ENCODE data around the gene RPUSD1. TPM values are rescaled to one million over a fixed set of nuclear protein-coding genes. Genes with fewer than 3 reads are reported as not detected.

The RPUSD1 gene
- total and polyA plus RNA-seq, 2 of the 13 experiments (the other 11 are each of a cell fraction or from before 2014, with no cell fraction given) = 13.1 to 26.2 TPM

GRCh38 chr16:814974-815373, 26.8 kb upstream of the RPUSD1 start (continued):
- TF ChIP-seq ZNF276 (CRISPR knock-in tag; IDR thresholded peaks at IDR 0.05; ENCODE audit: low read depth) = no peak

DNA sequence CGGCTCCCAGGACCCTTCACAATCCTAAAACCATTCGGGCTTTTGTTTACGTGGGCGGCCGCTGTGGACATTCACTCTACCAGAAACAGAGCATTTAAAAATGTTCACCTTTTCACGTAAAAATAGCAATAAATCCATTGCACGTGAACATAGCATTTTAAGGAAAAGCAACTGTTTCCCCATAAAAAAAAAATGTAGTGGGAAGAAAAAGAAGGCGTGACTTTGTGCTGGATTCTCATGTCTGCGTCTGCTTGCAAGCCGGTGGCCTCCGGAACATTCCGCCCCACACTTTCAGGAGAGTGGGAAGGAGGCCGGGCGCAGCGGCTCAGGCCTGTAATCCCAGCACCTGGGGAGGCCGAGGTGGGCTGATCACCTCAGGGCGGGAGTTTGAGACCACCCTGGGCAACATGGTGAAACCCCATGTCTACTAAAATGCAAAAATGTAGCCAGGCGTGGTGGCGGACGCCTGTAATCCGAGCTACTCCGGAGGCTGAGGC, 25.8 kb upstream of the RPUSD1 start:
- peaks cover 24 to 84% of the 10 kb centered on the region in 2 experiments for H3K27me3 ChIP-seq (ENCODE audit: control insufficient read depth in 1 of 2, insufficient read depth in 2 of 2, low read length in 2 of 2)
- FAIRE-seq (no peak), ATAC-seq (no peak), DNase-seq (ENCODE audit: low spot score) (no peak)
- TF ChIP-seq ZNF451 (CRISPR knock-in tag; IDR thresholded peaks at IDR 0.05) = no peak
- TF ChIP-seq FOXP4 (CRISPR knock-in tag; IDR thresholded peaks at IDR 0.05) = no peak
- TF ChIP-seq SP1 (IDR thresholded peaks at IDR 0.05) = no peak
- no peak for TF ChIP-seq SP1 (CRISPR knock-in tag; IDR thresholded peaks at IDR 0.05)
- TF ChIP-seq CC2D1A (CRISPR knock-in tag; IDR thresholded peaks at IDR 0.05) = no peak
- TF ChIP-seq RORA (CRISPR knock-in tag; IDR thresholded peaks at IDR 0.05) = no peak
- TF ChIP-seq MBD4 (IDR thresholded peaks at IDR 0.05; ENCODE audit: borderline replicate concordance, low read length) = no peak
- TF ChIP-seq FOXA3 (CRISPR knock-in tag; IDR thresholded peaks at IDR 0.05) = no peak
- TF ChIP-seq GABPB1 (CRISPR knock-in tag; IDR thresholded peaks at IDR 0.05) = no peak
- TF ChIP-seq BORCS8-MEF2B (CRISPR knock-in tag; IDR thresholded peaks at IDR 0.05) = no peak
- no peak for TF ChIP-seq ZMYM4 (CRISPR knock-in tag; IDR thresholded peaks at IDR 0.05)
- TF ChIP-seq HES4 (CRISPR knock-in tag; IDR thresholded peaks at IDR 0.05; ENCODE audit: borderline replicate concordance) = no peak
- no peak for TF ChIP-seq SAP130 (CRISPR knock-in tag; IDR thresholded peaks at IDR 0.05; ENCODE audit: low read depth)
- TF ChIP-seq KDM1A (CRISPR knock-in tag; IDR thresholded peaks at IDR 0.05) = no peak
- H3K9me3 ChIP-seq (ENCODE audit: low read length) = 0 out of 2 replicates have a peak, but pooled peaks cover 5% of the 10 kb centered on the region
- H3K4me1 ChIP-seq (ENCODE audit: insufficient read depth, low read length) = no peaks in the 10 kb centered on the region
- H3K9ac ChIP-seq (ENCODE audit: insufficient read depth, low read depth, low read length) = no peak overlapping the region
- 50% methylated on average over 22 of the region's 22 CpGs for WGBS (ENCODE audit: low lambda C conversion rate)
- in situ Hi-C loops (cut with HindIII; ENCODE audit: extremely low pct_ligation_motif_present, low pct_unique_long_range_greater_than_20kb) (loop anchor here (5.0 to 25.0 kb wide), 2 partner anchors 238 to 398 kb away; no protein-coding TSS in a partner anchor), intact Hi-C loops (cut with micrococcal nuclease; ENCODE audit: unreplicated experiment) (no loop called here)
- H4K20me1 ChIP-seq (ENCODE audit: insufficient read depth, low read length) = 0 out of 2 replicates have a peak, but pooled peaks cover 3% of the 10 kb centered on the region
- CTCF ChIA-PET (ENCODE audit: low intra/inter-chr PET ratio, low total read pairs) = interaction anchor here (3.6 kb wide), 1 partner anchor 242 kb away, joined by 42 read pairs; no protein-coding TSS in a partner anchor
- no peak overlapping the region for H3K4me2 ChIP-seq (ENCODE audit: low read depth, low read length)
- H2AFZ ChIP-seq (ENCODE audit: low read length) = no peak overlapping the region
- no peaks in the 10 kb centered on the region for H3K36me3 ChIP-seq (replicated peaks in 1 of 2; ENCODE audit: control insufficient read depth in 1 of 2, insufficient read depth in 2 of 2, low read length in 2 of 2)
- no TSS peak for BruUV-seq (replicated peaks)
- H3K4me3 ChIP-seq (replicated peaks in 1 of 3; ENCODE audit: insufficient read depth in 1 of 3, low read depth in 2 of 3, low read length in 3 of 3) = no peak overlapping the region
- no peak overlapping the region for H3K27ac ChIP-seq (ENCODE audit: extremely low read length, insufficient read depth, low read length)
- POLR2A ChIA-PET = no interaction called here
- no peaks in the 10 kb centered on the region for H3K79me2 ChIP-seq (ENCODE audit: insufficient read depth, low read length)
